AML-193 (cell line): Measurements from ENCODE around the gene APPBP2.
A peak's percentile ranks its signal among the peaks of the same experiment; 100 is the strongest.

Experiments
- DNase-seq, 2 experiments: peaks; one replicate each; lab custom pipeline; 2025; lab: John Stamatoyannopoulos, UW

Gene APPBP2

GRCh38 chr17:60393840-60394723, 132.0 kb downstream of the APPBP2 start:
- peak; percentile 81 to 87 for DNase-seq
